SH-SY5Y (cell line): ENCODE measurements around the gene DGKQ.

Experiments
- GATA2 ChIP-seq: IDR thresholded peaks from 2 replicates; pipeline ENCODE4 v1.6.1; 2011; ENCODE audit warnings: mild to moderate bottlenecking, low read depth, low read length
- GATA3 ChIP-seq: IDR thresholded peaks from 2 replicates; pipeline ENCODE4 v1.6.1; 2011; ENCODE audit warnings: low read depth, mild to moderate bottlenecking, low read length, moderate library complexity

GRCh38 chr4:987624-988513, 14.5 kb upstream of the DGKQ start:
- TF ChIP-seq GATA2, result no peak
- TF ChIP-seq GATA3, result no peak
